Sigmoid colon (tissue), 7 donors: ENCODE data around the gene SEMA5B. TPM values are rescaled to one million over a fixed set of nuclear protein-coding genes. Genes with fewer than 3 reads are reported as not detected.

Experiments used
- DNase-seq: peaks from one replicate; pipeline ENCODE4 v3.0.0-alpha.2; 2019
- H3K27ac ChIP-seq, 4 donors: fragments of 200-600 bp; sonication (generic); one replicate each; pipeline ENCODE4 v1.5.1; 2016 to 2019; ENCODE audit warnings: mild to moderate bottlenecking in 1 of 4
- H3K27me3 ChIP-seq, 3 donors: fragments of 200-600 bp; sonication (generic); one replicate each; pipeline ENCODE4 v1.5.1; 2019; ENCODE audit warnings: mild to moderate bottlenecking in 1 of 3
- H3K36me3 ChIP-seq, 4 donors: fragments of 200-600 bp; sonication (generic); one replicate each; pipeline ENCODE4 v1.5.1; 2016 to 2019
- H3K4me1 ChIP-seq, 4 donors: fragments of 200-600 bp; sonication (generic); one replicate each; pipeline ENCODE4 v1.5.1; 2017 to 2019
- H3K4me3 ChIP-seq, 4 donors: fragments of 200-600 bp; sonication (generic); one replicate each; pipeline ENCODE4 v1.5.1; 2017 to 2019; ENCODE audit warnings: mild to moderate bottlenecking in 2 of 4, moderate library complexity in 1 of 4
- H3K9me3 ChIP-seq, 4 donors: fragments of 200-600 bp in 3 of 4; sonication (generic) in 3 of 4; one replicate each; pipeline versions ENCODE4 v1.5.1 to v1.6.1; 2013 to 2019
- EP300 ChIP-seq, 4 donors: sonication (generic); formaldehyde crosslinking; IDR thresholded peaks; one replicate each; pipeline ENCODE4 v1.6.1; 2017; ENCODE audit warnings: antibody characterized with exemption in 4 of 4
- POLR2A ChIP-seq, 2 donors: fragments of 450-650 bp; IDR thresholded peaks; one replicate each; pipeline ENCODE4 v1.6.1; 2016; ENCODE audit warnings: antibody characterized with exemption in 2 of 2, mild to moderate bottlenecking in 2 of 2, moderate library complexity in 2 of 2
- POLR2AphosphoS5 ChIP-seq, 4 donors: sonication (generic); formaldehyde crosslinking; IDR thresholded peaks; one replicate each; pipeline ENCODE4 v1.6.1; 2017; ENCODE audit warnings: antibody characterized with exemption in 4 of 4
- WGBS, 2 donors: extraction: QIAGEN DNeasy Blood & Tissue Kit; methylation state at CpG; one replicate each; pipeline ENCODE4 v1.1.7; 2013; 5-methylcytosine and 5-hydroxymethylcytosine counted together
- intact Hi-C: fragments of 100-400 bp; cut with DNase I; formaldehyde crosslinking; loops from one replicate; pipeline ENCODE4 v1.15.1; 2023
- polyA plus RNA-seq, 3 donors: library from polyadenylated mRNA; stranded (reverse); fragments of 200-250 nt; gene quantifications; one replicate each; pipeline ENCODE4 v1.2.3, GENCODE V29; 2013
- total RNA-seq, 4 donors: library from RNA; depleted of rRNA; stranded (reverse); fragments of >200 nt; gene quantifications; one replicate each; pipeline ENCODE4 v1.1.0, GENCODE V29; 2016
- TF ChIP-seq, protein P1 (sequence below), 4 experiments: fragments of 450-650 bp in 3 of 4; fragments of 200-600 bp in 1 of 4; IDR thresholded peaks; one replicate each; pipeline ENCODE4 v1.5.1; 2016 to 2019; ENCODE audit warnings: antibody characterized with exemption in 4 of 4, mild to moderate bottlenecking in 3 of 4, moderate library complexity in 2 of 4
- donor health status: healthy with polysubstance abuse.
- donor health status: Bipolar disorder and iron deficiency.
- donor health status: healthy.

The SEMA5B gene
- total and polyA plus RNA-seq, 7 donors = 0.36 to 0.69 (median 0.55) TPM; not detected in 2

DNA sequence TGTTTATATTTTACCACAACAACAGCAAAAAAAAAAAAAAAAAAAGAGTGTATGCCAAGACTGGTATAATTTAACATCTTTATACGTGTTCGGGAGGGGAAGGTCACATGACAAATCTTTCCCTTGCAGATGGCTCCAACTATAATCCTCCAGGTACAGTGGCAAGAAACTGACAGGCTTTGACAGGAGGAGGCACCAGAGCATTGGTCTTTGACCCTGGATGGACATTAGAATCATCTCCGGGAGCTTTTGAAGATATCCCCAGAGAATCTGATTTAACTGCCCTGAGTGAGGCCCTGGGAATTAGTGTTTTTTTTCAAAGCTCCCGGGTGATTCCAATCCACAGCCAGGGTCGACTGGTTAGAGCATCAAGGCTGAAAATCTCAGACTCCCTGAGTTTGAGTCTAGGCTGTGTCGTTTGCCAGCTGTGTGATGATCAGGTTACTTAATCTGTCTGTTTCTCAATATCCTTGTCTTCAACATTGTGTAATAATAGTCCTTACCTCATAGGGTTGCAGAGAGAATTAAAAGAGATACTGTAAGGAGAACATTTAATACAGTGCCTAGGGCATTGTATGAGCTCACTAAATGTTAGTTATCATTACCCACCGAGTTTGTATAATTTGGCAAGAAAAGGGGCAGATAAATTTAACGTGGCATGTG is 8.9 kb upstream of the SEMA5B start:
- no peak for TF ChIP-seq POLR2A (IDR thresholded peaks at IDR 0.05)
- TF ChIP-seq POLR2AphosphoS5 (IDR thresholded peaks at IDR 0.05) = peak in 1 of 4 donors; percentile 14
- no peak for DNase-seq
- Histone ChIP-seq H3K9me3 (no peaks in the 10 kb centered on the region), H3K27ac (no peak overlapping the region), H3K4me3 (no peak overlapping the region), H3K36me3 (no peaks in the 10 kb centered on the region), H3K27me3 (peaks cover 0 to 36% (median 21%) of the 10 kb centered on the region in 3 donors), H3K4me1 (no peaks in the 10 kb centered on the region)
- WGBS, 2 donors = 62 to 75% methylated on average over 8 of the region's 8 CpGs
- intact Hi-C loops = no loop called here

DNA sequence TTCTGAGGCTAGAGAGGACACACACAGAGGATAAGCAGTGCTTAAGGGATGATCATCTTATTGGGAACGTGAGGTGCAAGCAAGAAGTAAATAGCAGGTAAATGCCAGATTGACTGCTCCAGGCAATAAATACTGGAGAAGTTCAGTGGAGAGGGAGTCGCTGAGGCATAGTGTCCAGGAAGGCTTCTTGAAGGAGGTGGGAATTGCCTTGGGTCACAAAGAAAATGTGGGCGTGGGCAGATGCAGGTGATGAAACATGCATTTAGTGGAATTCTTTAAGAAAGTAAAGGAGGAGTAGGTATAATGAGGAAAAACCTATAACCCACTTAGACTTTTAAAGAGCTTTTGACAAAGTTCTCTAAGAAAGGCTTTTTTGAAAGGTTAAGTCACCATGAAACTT is 7.4 kb upstream of the SEMA5B start:
- intact Hi-C loops = no loop called here
- peaks cover 0 to 49% (median 21%) of the 10 kb centered on the region in 3 donors for H3K27me3 ChIP-seq

DNA sequence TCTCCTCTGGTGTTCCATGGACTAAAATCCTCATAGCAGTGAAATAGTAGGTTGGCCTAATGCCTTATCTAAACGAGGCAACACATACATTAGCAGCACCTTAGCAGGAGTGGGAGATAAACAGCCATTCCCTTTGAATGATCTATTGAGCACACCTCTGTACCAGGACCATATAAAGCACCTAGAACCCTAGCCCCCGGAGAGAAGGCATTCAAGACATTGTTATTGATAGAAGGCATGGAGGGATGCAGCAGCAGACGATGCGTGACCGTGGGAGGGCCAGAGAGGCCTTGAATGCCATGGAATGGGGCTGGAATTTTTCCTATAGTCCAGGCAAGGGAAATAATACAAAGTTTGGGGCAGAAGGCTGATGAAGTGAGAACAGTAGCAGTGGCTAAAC is 6.6 kb upstream of the SEMA5B start:
- Histone ChIP-seq H3K9me3 (no peaks in the 10 kb centered on the region), H3K36me3 (no peaks in the 10 kb centered on the region), H3K4me3 (no peak overlapping the region), H3K27me3 (peaks cover 0 to 57% (median 24%) of the 10 kb centered on the region in 3 donors), H3K27ac (no peak overlapping the region), H3K4me1 (peaks cover 0 to under 1% (median under 1%) of the 10 kb centered on the region in 4 donors)
- peak; percentile 2 for DNase-seq
- TF ChIP-seq POLR2A (IDR thresholded peaks at IDR 0.05) (no peak), EP300 (IDR thresholded peaks at IDR 0.05) (no peak), POLR2AphosphoS5 (IDR thresholded peaks at IDR 0.05) (no peak)
- TF ChIP-seq, protein P1, sequence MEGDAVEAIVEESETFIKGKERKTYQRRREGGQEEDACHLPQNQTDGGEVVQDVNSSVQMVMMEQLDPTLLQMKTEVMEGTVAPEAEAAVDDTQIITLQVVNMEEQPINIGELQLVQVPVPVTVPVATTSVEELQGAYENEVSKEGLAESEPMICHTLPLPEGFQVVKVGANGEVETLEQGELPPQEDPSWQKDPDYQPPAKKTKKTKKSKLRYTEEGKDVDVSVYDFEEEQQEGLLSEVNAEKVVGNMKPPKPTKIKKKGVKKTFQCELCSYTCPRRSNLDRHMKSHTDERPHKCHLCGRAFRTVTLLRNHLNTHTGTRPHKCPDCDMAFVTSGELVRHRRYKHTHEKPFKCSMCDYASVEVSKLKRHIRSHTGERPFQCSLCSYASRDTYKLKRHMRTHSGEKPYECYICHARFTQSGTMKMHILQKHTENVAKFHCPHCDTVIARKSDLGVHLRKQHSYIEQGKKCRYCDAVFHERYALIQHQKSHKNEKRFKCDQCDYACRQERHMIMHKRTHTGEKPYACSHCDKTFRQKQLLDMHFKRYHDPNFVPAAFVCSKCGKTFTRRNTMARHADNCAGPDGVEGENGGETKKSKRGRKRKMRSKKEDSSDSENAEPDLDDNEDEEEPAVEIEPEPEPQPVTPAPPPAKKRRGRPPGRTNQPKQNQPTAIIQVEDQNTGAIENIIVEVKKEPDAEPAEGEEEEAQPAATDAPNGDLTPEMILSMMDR (IDR thresholded peaks at IDR 0.05) = no peak
- intact Hi-C loops = no loop called here
- WGBS, 2 donors = 86 to 92% methylated on average over 5 of the region's 5 CpGs

More for the DNA sequence above, 7.4 kb upstream of the SEMA5B start:
- no peaks in the 10 kb centered on the region for H3K9me3 ChIP-seq
- TF ChIP-seq EP300 (IDR thresholded peaks at IDR 0.05) = no peak
- TF ChIP-seq, protein P1 (IDR thresholded peaks at IDR 0.05) = no peak
- no peak for TF ChIP-seq POLR2AphosphoS5 (IDR thresholded peaks at IDR 0.05)
- TF ChIP-seq POLR2A (IDR thresholded peaks at IDR 0.05) = no peak
- DNase-seq = no peak
- 85 to 89% methylated on average over 3 of the region's 3 CpGs for WGBS, 2 donors
- no peak overlapping the region for H3K27ac ChIP-seq
- no peak overlapping the region for H3K4me3 ChIP-seq
- no peaks in the 10 kb centered on the region for H3K36me3 ChIP-seq
- no peaks in the 10 kb centered on the region for H3K4me1 ChIP-seq

DNA sequence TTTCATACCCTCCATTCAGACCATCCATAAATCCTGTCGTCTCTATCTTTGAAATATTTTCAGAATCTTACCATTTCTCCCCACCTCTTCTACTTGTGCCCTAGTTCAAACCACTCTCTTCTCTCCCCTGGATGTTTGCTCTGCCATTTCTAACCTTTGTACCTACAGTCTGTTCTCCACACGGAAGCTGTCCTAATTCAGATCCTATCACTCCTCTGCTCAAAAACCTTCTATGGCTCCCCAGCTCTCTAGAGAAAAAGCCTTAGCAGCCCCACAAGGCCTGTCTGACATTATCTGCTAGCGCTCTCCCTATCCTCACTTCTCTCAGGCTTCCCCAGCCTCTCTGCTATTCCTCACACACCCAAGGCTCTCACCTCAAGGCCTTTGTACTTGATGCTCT is 4.5 kb upstream of the SEMA5B start:
- WGBS, 2 donors = 56 to 71% methylated on average over 3 of the region's 3 CpGs
- H3K4me1 ChIP-seq = peaks cover 0 to 21% (median 19%) of the 10 kb centered on the region in 4 donors
- no peak overlapping the region for H3K27ac ChIP-seq
- no peaks in the 10 kb centered on the region for H3K36me3 ChIP-seq
- no peak overlapping the region for H3K4me3 ChIP-seq
- intact Hi-C loops = no loop called here
- peak; percentile 26 for DNase-seq
- peaks cover 9 to 78% (median 36%) of the 10 kb centered on the region in 3 donors for H3K27me3 ChIP-seq
- H3K9me3 ChIP-seq = no peaks in the 10 kb centered on the region
- TF ChIP-seq EP300 (IDR thresholded peaks at IDR 0.05) (no peak), POLR2A (IDR thresholded peaks at IDR 0.05) (no peak), POLR2AphosphoS5 (IDR thresholded peaks at IDR 0.05) (no peak)
- TF ChIP-seq, protein P1 (IDR thresholded peaks at IDR 0.05) = no peak

DNA sequence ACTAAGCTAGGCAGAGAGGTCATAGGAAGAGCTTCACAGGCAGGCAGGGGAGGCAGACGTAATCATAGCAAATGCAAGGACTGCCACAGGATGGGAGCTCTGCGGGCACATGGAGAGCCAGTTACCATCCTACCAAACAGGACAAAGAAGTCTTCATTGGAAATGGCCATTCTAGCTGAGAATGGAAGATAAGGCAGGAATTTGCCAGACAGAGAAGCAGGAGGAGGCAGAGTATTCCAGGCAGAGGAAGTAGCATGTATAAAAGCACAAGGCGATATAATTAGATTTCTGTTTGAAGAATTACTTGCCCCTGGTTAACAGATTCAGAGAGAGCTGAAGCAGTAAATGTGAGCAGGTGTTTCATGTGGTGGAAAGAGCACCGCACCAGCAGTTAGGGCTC is 3.5 kb upstream of the SEMA5B start:
- no peak for DNase-seq
- intact Hi-C loops = no loop called here
- H3K36me3 ChIP-seq = no peaks in the 10 kb centered on the region
- H3K27me3 ChIP-seq = peaks cover 12 to 88% (median 46%) of the 10 kb centered on the region in 3 donors
- 78 to 80% methylated on average over 4 of the region's 4 CpGs for WGBS, 2 donors
- no peaks in the 10 kb centered on the region for H3K9me3 ChIP-seq
- H3K4me1 ChIP-seq = peaks cover 0 to 31% (median 29%) of the 10 kb centered on the region in 4 donors
- no peak overlapping the region for H3K4me3 ChIP-seq
- H3K27ac ChIP-seq = no peak overlapping the region
- no peak for TF ChIP-seq POLR2AphosphoS5 (IDR thresholded peaks at IDR 0.05)
